Endothelial cell of hepatic sinusoid (primary cell): ENCODE results near the gene BCAS3.

Experiments
- in situ Hi-C: cut with HindIII; loops from 2 replicates; pipeline ENCODE4 v1.10.0; 2017; ENCODE audit warnings: low sequenced_read_pairs

The BCAS3 gene

GRCh38 chr17:61175298-61176142 is 497.9 kb downstream of the BCAS3 start:
- in situ Hi-C loops: no loop called here

GRCh38 chr17:61177351-61177750 is 499.7 kb downstream of the BCAS3 start:
- in situ Hi-C loops: no loop called here

DNA sequence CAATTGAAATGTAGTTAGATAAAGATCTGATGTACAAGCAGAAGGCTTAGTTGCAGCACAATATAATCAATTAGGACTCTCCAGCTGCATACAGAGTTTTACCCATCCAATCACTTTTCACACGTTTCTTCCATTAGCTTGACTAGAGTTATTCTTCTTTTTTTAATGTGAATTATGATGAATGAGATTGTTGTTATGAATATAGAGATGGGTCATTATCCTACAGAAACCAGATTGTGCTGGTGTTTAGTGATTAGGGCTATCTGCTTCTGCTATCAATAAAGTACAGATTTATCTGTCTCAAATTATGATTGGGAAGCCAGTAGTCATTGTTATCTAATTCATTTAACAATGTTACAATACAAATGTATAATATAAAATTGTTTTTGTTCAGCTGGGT is 500.6 kb downstream of the BCAS3 start:
- in situ Hi-C loops: no loop called here

DNA sequence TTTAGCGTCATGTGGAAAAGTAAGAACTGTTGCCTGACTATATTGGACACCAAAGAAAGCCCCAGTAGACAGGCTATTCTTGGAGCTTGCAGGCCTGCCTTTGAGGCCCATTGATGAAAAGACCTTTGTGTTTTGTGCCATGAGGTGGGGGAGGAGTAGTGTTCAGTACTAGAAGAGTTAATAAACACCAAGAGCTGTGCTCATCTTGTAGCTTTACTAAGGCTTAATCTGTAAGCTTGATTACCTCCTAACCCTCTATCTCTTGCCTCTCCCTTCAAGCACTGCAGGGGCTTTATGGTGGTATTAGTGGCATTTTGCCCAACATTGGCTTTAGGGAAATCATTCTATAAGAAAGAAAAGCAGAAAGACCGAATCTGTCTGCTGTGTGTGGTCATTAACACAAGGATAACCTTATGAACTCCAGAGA is 501.7 kb downstream of the BCAS3 start:
- in situ Hi-C loops: no loop called here

- in situ Hi-C loops: no loop called here
Measured at GRCh38 chr17:61183793-61184192, 506.1 kb downstream of the BCAS3 start.

- in situ Hi-C loops: no loop called here
Measured at GRCh38 chr17:61185385-61185784, 507.7 kb downstream of the BCAS3 start.

- in situ Hi-C loops: no loop called here
Measured at GRCh38 chr17:61187038-61187437, 509.4 kb downstream of the BCAS3 start.

- in situ Hi-C loops: no loop called here
Measured at GRCh38 chr17:61188081-61188480, 510.4 kb downstream of the BCAS3 start.

DNA sequence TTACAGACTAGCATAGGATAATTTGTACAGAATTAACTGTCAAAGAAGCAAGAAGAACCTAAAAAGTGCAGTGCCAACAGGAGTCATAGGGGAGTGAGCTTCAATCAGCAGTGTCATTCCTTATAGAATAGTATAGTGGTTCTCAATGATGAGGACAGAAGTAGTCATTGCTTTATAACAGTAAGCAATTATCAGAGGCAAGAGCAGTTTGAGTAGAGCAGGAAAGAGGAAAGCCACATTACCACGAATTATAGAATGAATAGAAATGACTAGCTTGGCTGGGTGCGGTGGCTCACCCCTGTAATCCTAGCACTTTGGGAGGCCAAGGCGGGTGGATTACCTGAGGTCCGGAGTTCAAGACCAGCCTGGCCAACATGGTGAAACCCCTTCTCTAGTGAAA is 512.3 kb downstream of the BCAS3 start:
- in situ Hi-C loops: no loop called here

DNA sequence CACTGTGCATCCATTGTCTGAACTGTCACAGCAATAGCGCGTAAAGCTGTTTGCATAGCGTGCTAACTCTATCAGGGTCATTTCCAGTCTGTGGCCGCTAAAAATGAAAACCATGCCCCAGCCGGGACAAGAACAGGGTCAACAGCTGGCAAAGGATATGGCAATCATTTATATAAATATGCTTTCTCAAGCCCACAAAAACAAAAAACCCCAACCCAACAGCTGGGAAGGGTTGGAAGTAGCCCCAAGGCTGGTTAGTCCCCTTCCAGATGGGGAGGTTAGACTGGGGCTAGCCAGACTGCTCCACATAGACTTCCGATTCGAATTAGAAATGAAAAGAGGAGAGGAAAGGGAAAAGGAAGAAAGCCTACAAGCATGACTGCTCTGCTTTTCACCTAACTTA is 518.7 kb downstream of the BCAS3 start:
- in situ Hi-C loops: no loop called here

- in situ Hi-C loops: no loop called here
Measured at GRCh38 chr17:61196799-61197198, 519.1 kb downstream of the BCAS3 start.

DNA sequence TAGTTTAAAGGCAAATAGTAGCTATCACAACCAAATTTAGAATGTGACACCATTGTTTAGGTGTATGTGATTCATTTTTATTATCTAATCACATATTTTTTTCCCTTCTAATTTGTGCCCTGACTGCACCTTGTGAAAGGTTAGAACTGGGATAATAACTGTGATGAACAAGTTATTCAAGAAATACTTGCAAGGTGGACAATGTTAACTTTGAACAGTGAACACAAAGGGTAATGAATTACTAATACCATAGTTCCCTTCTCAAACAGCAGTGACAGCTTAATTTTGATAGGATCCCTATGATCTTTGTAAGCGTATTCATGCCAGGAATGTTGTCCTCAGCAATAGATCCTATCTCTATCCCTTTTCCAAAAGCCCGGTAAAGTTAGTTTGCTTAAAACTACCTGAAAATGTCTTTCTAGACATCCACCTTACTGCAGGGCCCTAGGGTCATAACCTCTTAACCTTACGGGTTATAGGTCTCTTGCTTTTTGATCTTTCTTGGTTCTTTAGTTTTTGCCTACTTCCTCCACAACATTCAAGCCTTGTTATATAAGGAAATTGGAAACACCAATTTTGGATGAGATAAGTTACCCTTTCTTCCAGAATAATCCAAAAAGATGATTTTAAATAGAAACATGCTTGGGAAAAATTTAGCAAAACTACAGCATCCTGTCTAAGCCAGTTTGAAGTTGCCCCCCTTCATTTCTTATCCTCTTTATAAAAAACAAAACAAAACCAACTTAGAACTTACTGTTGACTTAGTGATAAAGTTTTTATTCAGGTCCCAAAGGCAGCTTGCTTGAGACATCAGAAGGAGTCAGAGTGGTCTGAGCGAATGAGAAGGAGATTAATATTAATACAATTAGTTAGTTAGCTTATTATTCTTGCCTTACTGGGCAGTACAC is 522.0 kb downstream of the BCAS3 start:
- in situ Hi-C loops: no loop called here

- in situ Hi-C loops: no loop called here
Measured at GRCh38 chr17:61200339-61200715, 522.7 kb downstream of the BCAS3 start.

- in situ Hi-C loops: no loop called here
Measured at GRCh38 chr17:61201211-61201610, 523.6 kb downstream of the BCAS3 start.

- in situ Hi-C loops: no loop called here
Measured at GRCh38 chr17:61202564-61202963, 524.9 kb downstream of the BCAS3 start.

DNA sequence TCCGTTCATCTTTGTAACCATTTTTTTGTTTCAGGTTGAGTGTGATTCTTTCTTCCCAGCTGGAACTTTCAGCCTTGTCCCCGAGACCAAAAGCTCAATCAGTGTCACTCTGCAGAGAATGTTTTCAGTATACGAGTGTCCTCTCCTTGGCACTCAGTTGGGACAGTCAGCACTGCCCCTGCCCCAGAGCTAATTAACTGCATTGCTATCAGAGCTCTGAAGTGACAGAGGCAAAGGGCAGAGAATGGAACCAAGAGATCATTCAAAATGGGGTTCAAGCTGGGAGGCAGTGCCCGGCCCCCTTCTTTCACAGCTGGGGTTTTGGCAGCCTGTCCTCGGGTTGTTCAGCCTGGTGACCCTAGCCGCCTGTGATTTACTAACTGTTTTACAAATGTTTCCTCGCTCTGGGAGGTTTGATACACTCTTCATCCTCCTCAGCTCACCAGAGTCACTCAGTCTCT is 526.0 kb downstream of the BCAS3 start:
- in situ Hi-C loops: no loop called here

GRCh38 chr17:61204456-61204855 is 526.8 kb downstream of the BCAS3 start:
- in situ Hi-C loops: no loop called here

- in situ Hi-C loops: no loop called here
Measured at GRCh38 chr17:61205401-61205800, 527.8 kb downstream of the BCAS3 start.

- in situ Hi-C loops: no loop called here
Measured at GRCh38 chr17:61205931-61206330, 528.3 kb downstream of the BCAS3 start.

DNA sequence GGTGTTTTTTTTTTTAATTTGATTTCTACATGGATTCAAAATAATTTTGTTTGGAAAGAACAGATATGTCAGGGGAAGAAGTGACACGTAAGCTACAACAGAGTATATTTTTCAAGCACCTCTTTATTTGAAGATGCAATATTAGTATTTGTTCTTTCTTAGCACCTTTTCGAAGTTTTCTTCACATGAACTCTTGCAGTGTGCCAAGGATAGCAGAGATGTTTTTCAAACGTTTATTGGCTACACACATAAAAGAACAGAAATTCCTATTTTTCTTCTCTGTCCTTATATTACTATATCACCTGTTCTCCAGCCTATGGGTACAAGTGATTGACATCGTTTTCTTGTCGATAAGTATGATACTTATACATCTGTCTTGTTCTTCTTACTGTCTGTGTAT is 529.3 kb downstream of the BCAS3 start:
- in situ Hi-C loops: no loop called here

DNA sequence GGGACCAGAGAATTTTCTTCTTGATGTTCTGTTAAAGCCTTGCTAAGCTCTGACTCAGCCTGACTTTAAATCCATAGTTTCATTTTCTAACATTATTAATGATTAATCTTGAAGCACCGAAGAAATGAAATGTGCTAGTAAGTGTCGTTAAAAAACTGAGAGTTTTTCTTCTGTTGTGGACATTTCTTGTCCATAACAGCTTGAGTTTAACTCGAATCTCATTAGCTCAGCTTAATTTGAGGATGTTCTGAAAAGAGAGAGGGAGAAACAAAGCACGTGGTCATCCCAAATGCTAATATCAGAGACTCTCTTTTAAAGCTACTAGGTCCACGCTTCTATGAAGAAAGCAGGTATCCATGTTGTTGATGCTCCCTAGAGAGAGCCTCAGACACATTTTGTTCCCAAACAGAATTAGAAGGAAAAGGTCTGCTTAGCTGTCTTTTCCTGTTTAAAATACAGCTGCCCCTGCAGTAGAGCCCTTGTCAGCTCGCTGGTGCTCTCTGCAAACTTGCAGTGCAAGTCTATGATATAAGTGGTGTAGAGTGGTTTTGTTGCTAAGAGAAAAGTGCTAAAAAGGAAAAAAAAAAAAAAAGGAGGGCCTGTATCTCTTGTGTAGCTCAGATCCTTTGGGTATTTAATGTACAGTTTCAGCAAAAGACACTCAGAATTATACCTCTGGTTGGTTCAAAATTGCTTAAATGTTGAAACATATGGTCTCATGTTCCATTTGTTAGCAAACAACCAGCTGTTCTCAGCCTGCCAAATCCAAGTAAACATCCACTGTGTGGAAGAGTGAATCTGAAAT is 530.9 kb downstream of the BCAS3 start:
- in situ Hi-C loops: no loop called here
